HepG2 (cell line): ENCODE data around the gene METTL14. TPM values are rescaled to one million over a fixed set of nuclear protein-coding genes. Genes with fewer than 3 reads are reported as not detected.

ENCODE experiments used
- ATAC-seq: fragments of 200-7000 bp; cut with Tn5 transposase; 3 replicates; pipeline ENCODE4 v1.9.1; 2020; ENCODE audit warnings: mild to moderate bottlenecking, moderate library complexity
- BruUV-seq: library from RNA; stranded (reverse); fragments of 400-500 nt; replicated peaks from 2 replicates; lab custom pipeline; 2021; lab: Mats Ljungman, UMichigan
- CTCF ChIA-PET: fragments of 300-600 bp; formaldehyde crosslinking; extraction: SDS; loops from one replicate; lab custom pipeline; 2021; ENCODE audit warnings: low total read pairs, inconsistent platforms, low intra/inter-chr PET ratio; lab: Yijun Ruan, JAX
- POLR2A ChIA-PET: fragments of 350-600 bp; sonication (Branson Sonifier 250); formaldehyde crosslinking; loops from one replicate; lab custom pipeline; 2020; ENCODE audit warnings: antibody characterized with exemption, inconsistent platforms; lab: Yijun Ruan, JAX
- DNase-seq: peaks from one replicate; pipeline ENCODE4 v3.0.0-alpha.2; 2015; ENCODE audit warnings: low spot score
- FAIRE-seq: peaks from 3 replicates; lab custom pipeline; 2011; peaks lifted over from hg19 to GRCh38; lab: Jason Lieb, UNC
- H2AFZ ChIP-seq: one replicate; pipeline ENCODE4 v1.6.1; 2011; ENCODE audit warnings: low read length, inconsistent platforms
- H3K27ac ChIP-seq: fragments of 300-600 bp; 3 replicates; pipeline ENCODE4 v1.8.0; 2011; ENCODE audit warnings: mixed run types, mild to moderate bottlenecking, mixed read lengths, low read length, inconsistent platforms; ENCODE audit not compliant: insufficient read depth; ENCODE audit errors: extremely low read length
- H3K27me3 ChIP-seq, 2 experiments: fragments of 200-600 bp in 1 of 2; 2 replicates in 1 of 2; 3 replicates in 1 of 2; pipeline versions ENCODE4 v1.6.0 to v1.8.0; 2011; ENCODE audit warnings: low read length in 2 of 2, mild to moderate bottlenecking in 2 of 2, moderate library complexity in 2 of 2, inconsistent platforms in 1 of 2; ENCODE audit not compliant: insufficient read depth in 2 of 2, control insufficient read depth in 1 of 2
- H3K36me3 ChIP-seq, 2 experiments: fragments of 200-600 bp in 1 of 2; replicated peaks in 1 of 2; 2 replicates in 1 of 2; 3 replicates in 1 of 2; pipeline versions ENCODE4 v1.5.1 to v1.8.0; 2011; ENCODE audit warnings: low read length in 2 of 2, inconsistent platforms in 1 of 2; ENCODE audit not compliant: insufficient read depth in 2 of 2, control insufficient read depth in 1 of 2
- H3K4me1 ChIP-seq: 2 replicates; pipeline ENCODE4 v1.5.1; 2012; ENCODE audit warnings: low read length, inconsistent platforms; ENCODE audit not compliant: insufficient read depth
- H3K4me2 ChIP-seq: 2 replicates; pipeline ENCODE4 v1.6.0; 2011; ENCODE audit warnings: low read depth, low read length, inconsistent platforms
- H3K4me3 ChIP-seq, 3 experiments: fragments of 200-600 bp in 1 of 3; sonication (generic), shearing (Covaris generic) in 1 of 3; replicated peaks in 1 of 3; 2 replicates each; pipeline ENCODE4 v1.5.1; 2011 to 2016; ENCODE audit warnings: low read length in 3 of 3, inconsistent platforms in 2 of 3, low read depth in 2 of 3, mild to moderate bottlenecking in 2 of 3, control low read depth in 1 of 3, mixed read lengths in 1 of 3; ENCODE audit not compliant: insufficient read depth in 1 of 3
- H3K79me2 ChIP-seq: one replicate; pipeline ENCODE4 v1.6.1; 2011; ENCODE audit warnings: low read length, inconsistent platforms; ENCODE audit not compliant: insufficient read depth
- H3K9ac ChIP-seq: 2 replicates; pipeline ENCODE4 v1.6.0; 2011; ENCODE audit warnings: mild to moderate bottlenecking, low read depth, low read length, inconsistent platforms; ENCODE audit not compliant: insufficient read depth
- H3K9me3 ChIP-seq: 2 replicates; pipeline ENCODE4 v1.5.1; 2012; ENCODE audit warnings: mild to moderate bottlenecking, low read length
- H4K20me1 ChIP-seq: 2 replicates; pipeline ENCODE4 v1.6.0; 2011; ENCODE audit warnings: inconsistent platforms, mild to moderate bottlenecking, low read length, moderate library complexity; ENCODE audit not compliant: insufficient read depth
- ARNT ChIP-seq: fragments of 450-650 bp; IDR thresholded peaks from 2 replicates; pipeline ENCODE4 v1.6.1; 2017
- BRD4 ChIP-seq: sonication (generic); formaldehyde crosslinking; IDR thresholded peaks from 2 replicates; pipeline ENCODE4 v1.4.0; 2020; ENCODE audit warnings: missing genetic modification reagents
- HMG20A ChIP-seq: IDR thresholded peaks from 2 replicates; pipeline ENCODE4 v1.6.1; 2016; ENCODE audit warnings: borderline replicate concordance
- JUND ChIP-seq: sonication (generic); formaldehyde crosslinking; IDR thresholded peaks from 2 replicates; pipeline ENCODE4 v1.8.0; 2022; ENCODE audit warnings: mild to moderate bottlenecking, missing genetic modification reagents
- ZNF550 ChIP-seq: sonication (generic); formaldehyde crosslinking; IDR thresholded peaks from 2 replicates; pipeline ENCODE4 v1.4.0; 2020; ENCODE audit warnings: mild to moderate bottlenecking, missing genetic modification reagents, borderline replicate concordance
- ZNF775 ChIP-seq: sonication (generic); formaldehyde crosslinking; IDR thresholded peaks from 2 replicates; pipeline ENCODE4 v1.4.0; 2020; ENCODE audit warnings: missing genetic modification reagents, mild to moderate bottlenecking, moderate library complexity, borderline replicate concordance
- in situ Hi-C: cut with HindIII; loops from 2 replicates; pipeline ENCODE4 v1.10.0; 2017; ENCODE audit warnings: low pct_unique_long_range_greater_than_20kb; ENCODE audit not compliant: extremely low pct_ligation_motif_present
- intact Hi-C: fragments of 100-400 bp; cut with micrococcal nuclease; formaldehyde crosslinking; loops from one replicate; pipeline ENCODE4 v1.10.0; 2022; ENCODE audit not compliant: unreplicated experiment
- polyA plus RNA-seq, 8 experiments: library from polyadenylated mRNA; depleted of rRNA in 3 of 8; stranded (reverse) in 7 of 8; unstranded in 1 of 8; fragments of >200 nt; fragmentation: Illumina TruSeq in 4 of 8; extraction: Trizol in 4 of 8; gene quantifications; 2 replicates each; pipeline versions ENCODE4 v1.2.1 to v1.2.3, GENCODE V29; 2011 to 2016; ENCODE audit warnings: low read depth in 4 of 8, missing spikeins in 1 of 8, mixed read lengths in 1 of 8; ENCODE audit not compliant: insufficient read depth in 1 of 8
- total RNA-seq, 5 experiments: library from RNA; depleted of rRNA; stranded (reverse); fragments of >200 nt; fragmentation: Illumina TruSeq; extraction: Trizol; gene quantifications; 2 replicates each; pipeline ENCODE4 v1.2.3, GENCODE V29; 2016; ENCODE audit warnings: low read depth in 1 of 5
- TF ChIP-seq, protein P1 (sequence below): sonication (generic); formaldehyde crosslinking; IDR thresholded peaks from 2 replicates; pipeline ENCODE4 v1.4.0; 2020; ENCODE audit warnings: missing genetic modification reagents, mild to moderate bottlenecking, borderline replicate concordance
- TF ChIP-seq, protein P2 (sequence below): IDR thresholded peaks from 2 replicates; pipeline ENCODE4 v1.4.0; 2020; ENCODE audit warnings: mild to moderate bottlenecking, missing genetic modification reagents
- TF ChIP-seq, protein P3 (sequence below): sonication (generic); formaldehyde crosslinking; IDR thresholded peaks from 2 replicates; pipeline ENCODE4 v1.4.0; 2020; ENCODE audit warnings: mild to moderate bottlenecking, missing genetic modification reagents

Gene METTL14
- total and polyA plus RNA-seq, 2 of the 13 experiments (the other 11 are each of a cell fraction or from before 2014, with no cell fraction given): 11.6 to 44.9 TPM

DNA sequence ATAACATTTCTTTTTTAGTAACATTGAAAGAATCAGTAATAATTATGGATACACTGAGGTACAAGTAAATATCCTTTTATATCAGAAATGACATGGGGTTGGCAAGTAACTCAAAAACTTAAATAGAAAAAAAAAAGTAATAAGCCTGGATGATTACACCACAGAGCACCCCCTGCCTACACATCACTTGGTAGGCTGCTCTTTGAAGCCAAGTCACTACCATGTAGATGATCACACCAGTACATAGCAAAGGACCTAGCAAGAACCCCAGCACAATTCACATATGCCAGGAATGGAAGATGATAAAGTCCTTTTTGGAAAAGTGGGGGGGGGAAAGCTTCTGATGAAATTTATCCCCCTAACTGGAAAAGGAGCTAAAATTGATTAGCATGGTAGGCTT, 56.9 kb downstream of the METTL14 start:
- no peak for TF ChIP-seq BRD4
- no peak for TF ChIP-seq ZNF775 (CRISPR knock-in tag)
- no peak for TF ChIP-seq ARNT
- no peak for TF ChIP-seq HMG20A (CRISPR knock-in tag)
- no peak for TF ChIP-seq JUND
- TF ChIP-seq, protein P1, sequence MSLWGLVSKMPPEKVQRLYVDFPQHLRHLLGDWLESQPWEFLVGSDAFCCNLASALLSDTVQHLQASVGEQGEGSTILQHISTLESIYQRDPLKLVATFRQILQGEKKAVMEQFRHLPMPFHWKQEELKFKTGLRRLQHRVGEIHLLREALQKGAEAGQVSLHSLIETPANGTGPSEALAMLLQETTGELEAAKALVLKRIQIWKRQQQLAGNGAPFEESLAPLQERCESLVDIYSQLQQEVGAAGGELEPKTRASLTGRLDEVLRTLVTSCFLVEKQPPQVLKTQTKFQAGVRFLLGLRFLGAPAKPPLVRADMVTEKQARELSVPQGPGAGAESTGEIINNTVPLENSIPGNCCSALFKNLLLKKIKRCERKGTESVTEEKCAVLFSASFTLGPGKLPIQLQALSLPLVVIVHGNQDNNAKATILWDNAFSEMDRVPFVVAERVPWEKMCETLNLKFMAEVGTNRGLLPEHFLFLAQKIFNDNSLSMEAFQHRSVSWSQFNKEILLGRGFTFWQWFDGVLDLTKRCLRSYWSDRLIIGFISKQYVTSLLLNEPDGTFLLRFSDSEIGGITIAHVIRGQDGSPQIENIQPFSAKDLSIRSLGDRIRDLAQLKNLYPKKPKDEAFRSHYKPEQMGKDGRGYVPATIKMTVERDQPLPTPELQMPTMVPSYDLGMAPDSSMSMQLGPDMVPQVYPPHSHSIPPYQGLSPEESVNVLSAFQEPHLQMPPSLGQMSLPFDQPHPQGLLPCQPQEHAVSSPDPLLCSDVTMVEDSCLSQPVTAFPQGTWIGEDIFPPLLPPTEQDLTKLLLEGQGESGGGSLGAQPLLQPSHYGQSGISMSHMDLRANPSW (CRISPR knock-in tag): no peak
- TF ChIP-seq, protein P2, sequence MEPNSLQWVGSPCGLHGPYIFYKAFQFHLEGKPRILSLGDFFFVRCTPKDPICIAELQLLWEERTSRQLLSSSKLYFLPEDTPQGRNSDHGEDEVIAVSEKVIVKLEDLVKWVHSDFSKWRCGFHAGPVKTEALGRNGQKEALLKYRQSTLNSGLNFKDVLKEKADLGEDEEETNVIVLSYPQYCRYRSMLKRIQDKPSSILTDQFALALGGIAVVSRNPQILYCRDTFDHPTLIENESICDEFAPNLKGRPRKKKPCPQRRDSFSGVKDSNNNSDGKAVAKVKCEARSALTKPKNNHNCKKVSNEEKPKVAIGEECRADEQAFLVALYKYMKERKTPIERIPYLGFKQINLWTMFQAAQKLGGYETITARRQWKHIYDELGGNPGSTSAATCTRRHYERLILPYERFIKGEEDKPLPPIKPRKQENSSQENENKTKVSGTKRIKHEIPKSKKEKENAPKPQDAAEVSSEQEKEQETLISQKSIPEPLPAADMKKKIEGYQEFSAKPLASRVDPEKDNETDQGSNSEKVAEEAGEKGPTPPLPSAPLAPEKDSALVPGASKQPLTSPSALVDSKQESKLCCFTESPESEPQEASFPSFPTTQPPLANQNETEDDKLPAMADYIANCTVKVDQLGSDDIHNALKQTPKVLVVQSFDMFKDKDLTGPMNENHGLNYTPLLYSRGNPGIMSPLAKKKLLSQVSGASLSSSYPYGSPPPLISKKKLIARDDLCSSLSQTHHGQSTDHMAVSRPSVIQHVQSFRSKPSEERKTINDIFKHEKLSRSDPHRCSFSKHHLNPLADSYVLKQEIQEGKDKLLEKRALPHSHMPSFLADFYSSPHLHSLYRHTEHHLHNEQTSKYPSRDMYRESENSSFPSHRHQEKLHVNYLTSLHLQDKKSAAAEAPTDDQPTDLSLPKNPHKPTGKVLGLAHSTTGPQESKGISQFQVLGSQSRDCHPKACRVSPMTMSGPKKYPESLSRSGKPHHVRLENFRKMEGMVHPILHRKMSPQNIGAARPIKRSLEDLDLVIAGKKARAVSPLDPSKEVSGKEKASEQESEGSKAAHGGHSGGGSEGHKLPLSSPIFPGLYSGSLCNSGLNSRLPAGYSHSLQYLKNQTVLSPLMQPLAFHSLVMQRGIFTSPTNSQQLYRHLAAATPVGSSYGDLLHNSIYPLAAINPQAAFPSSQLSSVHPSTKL: no peak
- TF ChIP-seq ZNF550 (CRISPR knock-in tag): no peak
- TF ChIP-seq, protein P3, sequence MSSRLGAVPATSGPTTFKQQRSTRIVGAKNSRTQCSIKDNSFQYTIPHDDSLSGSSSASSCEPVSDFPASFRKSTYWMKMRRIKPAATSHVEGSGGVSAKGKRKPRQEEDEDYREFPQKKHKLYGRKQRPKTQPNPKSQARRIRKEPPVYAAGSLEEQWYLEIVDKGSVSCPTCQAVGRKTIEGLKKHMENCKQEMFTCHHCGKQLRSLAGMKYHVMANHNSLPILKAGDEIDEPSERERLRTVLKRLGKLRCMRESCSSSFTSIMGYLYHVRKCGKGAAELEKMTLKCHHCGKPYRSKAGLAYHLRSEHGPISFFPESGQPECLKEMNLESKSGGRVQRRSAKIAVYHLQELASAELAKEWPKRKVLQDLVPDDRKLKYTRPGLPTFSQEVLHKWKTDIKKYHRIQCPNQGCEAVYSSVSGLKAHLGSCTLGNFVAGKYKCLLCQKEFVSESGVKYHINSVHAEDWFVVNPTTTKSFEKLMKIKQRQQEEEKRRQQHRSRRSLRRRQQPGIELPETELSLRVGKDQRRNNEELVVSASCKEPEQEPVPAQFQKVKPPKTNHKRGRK (CRISPR knock-in tag): no peak
- no peaks in the 10 kb centered on the region; the same call in 1 of the 2 replicates for H4K20me1 ChIP-seq
- no peak overlapping the region for H2AFZ ChIP-seq
- no peak for ATAC-seq
- intact Hi-C loops (no loop called here), in situ Hi-C loops (no loop called here)
- H3K79me2 ChIP-seq: no peaks in the 10 kb centered on the region
- no peaks in the 10 kb centered on the region for H3K9me3 ChIP-seq
- CTCF ChIA-PET: no interaction called here
- POLR2A ChIA-PET: no interaction called here
- H3K4me3 ChIP-seq: no peak overlapping the region
- DNase-seq: no peak
- no peak overlapping the region for H3K27ac ChIP-seq
- no TSS peak for BruUV-seq
- FAIRE-seq: no peak
- 0 out of 2 replicates have a peak, but pooled peaks cover 6% of the 10 kb centered on the region for H3K4me1 ChIP-seq
- peaks cover 25 to 74% of the 10 kb centered on the region in 2 experiments for H3K36me3 ChIP-seq
- no peak overlapping the region for H3K4me2 ChIP-seq
- H3K27me3 ChIP-seq: no peaks in the 10 kb centered on the region
- no peak overlapping the region for H3K9ac ChIP-seq
